Measurements from ENCODE around the gene SNAP91. TPM values are rescaled to one million over a fixed set of nuclear protein-coding genes. Genes with fewer than 3 reads are reported as not detected.

SNAP91 gene
- total and polyA plus RNA-seq, 9 donors, result 0.71 to 3.1 (median 1.4) TPM

GRCh38 chr6:83685481-83685880 is 23.4 kb downstream of the SNAP91 start:
- 91 to 95% (median 94%) methylated on average over 3 of the region's 3 CpGs for WGBS, 3 donors
- intact Hi-C loops (cut with DNase I), result no loop called here
- no peaks in the 10 kb centered on the region for H3K27me3 ChIP-seq
- no peak for DNase-seq
- H3K4me3 ChIP-seq, result no peak overlapping the region
- H3K36me3 ChIP-seq, result no peaks in the 10 kb centered on the region
- H3K4me1 ChIP-seq (ENCODE audit: insufficient read depth), result no peaks in the 10 kb centered on the region
- no peaks in the 10 kb centered on the region for H3K9me3 ChIP-seq
- TF ChIP-seq EP300 (IDR thresholded peaks at IDR 0.05), result no peak
- TF ChIP-seq POLR2A (IDR thresholded peaks at IDR 0.05), result no peak
- no peak for TF ChIP-seq CTCF (IDR thresholded peaks at IDR 0.05)
- H3K27ac ChIP-seq, result no peak overlapping the region

GRCh38 chr6:83677791-83678190 is 31.1 kb downstream of the SNAP91 start:
- Histone ChIP-seq H3K27ac (no peak overlapping the region), H3K4me1 (ENCODE audit: insufficient read depth) (no peaks in the 10 kb centered on the region)

GRCh38 chr6:83637953-83638352 is 70.9 kb downstream of the SNAP91 start:
- H3K36me3 ChIP-seq, result no peaks in the 10 kb centered on the region
- no peak overlapping the region for H3K27ac ChIP-seq
- intact Hi-C loops (cut with DNase I), result no loop called here
- H3K9me3 ChIP-seq, result no peaks in the 10 kb centered on the region
- no peaks in the 10 kb centered on the region for H3K4me1 ChIP-seq (ENCODE audit: insufficient read depth)
- DNase-seq, result no peak
- no peak for TF ChIP-seq EP300 (IDR thresholded peaks at IDR 0.05)
- no peak for TF ChIP-seq CTCF (IDR thresholded peaks at IDR 0.05)
- TF ChIP-seq POLR2A (IDR thresholded peaks at IDR 0.05), result no peak
- 95 to 98% (median 96%) methylated on average over 7 of the region's 7 CpGs for WGBS, 3 donors
- no peaks in the 10 kb centered on the region for H3K27me3 ChIP-seq
- H3K4me3 ChIP-seq, result no peak overlapping the region

More at GRCh38 chr6:83677791-83678190, 31.1 kb downstream of the SNAP91 start:
- Histone ChIP-seq H3K9me3 (no peaks in the 10 kb centered on the region), H3K4me3 (no peak overlapping the region), H3K27me3 (no peaks in the 10 kb centered on the region), H3K36me3 (no peaks in the 10 kb centered on the region)
- intact Hi-C loops (cut with DNase I), result no loop called here
- DNase-seq, result no peak
- TF ChIP-seq EP300 (IDR thresholded peaks at IDR 0.05), result no peak
- no peak for TF ChIP-seq CTCF (IDR thresholded peaks at IDR 0.05)

GRCh38 chr6:83636800-83637199 is 72.1 kb downstream of the SNAP91 start:
- H3K4me3 ChIP-seq, result no peak overlapping the region
- no peaks in the 10 kb centered on the region for H3K27me3 ChIP-seq
- H3K9me3 ChIP-seq, result no peaks in the 10 kb centered on the region
- H3K4me1 ChIP-seq (ENCODE audit: insufficient read depth), result no peaks in the 10 kb centered on the region
- 89 to 92% (median 92%) methylated on average over 7 of the region's 7 CpGs for WGBS, 3 donors
- intact Hi-C loops (cut with DNase I), result no loop called here
- H3K27ac ChIP-seq, result no peak overlapping the region
- TF ChIP-seq EP300 (IDR thresholded peaks at IDR 0.05) (no peak), CTCF (IDR thresholded peaks at IDR 0.05) (no peak), POLR2A (IDR thresholded peaks at IDR 0.05) (no peak)
- DNase-seq, result no peak
- H3K36me3 ChIP-seq, result no peaks in the 10 kb centered on the region

- TF ChIP-seq EP300 (IDR thresholded peaks at IDR 0.05) (no peak), CTCF (IDR thresholded peaks at IDR 0.05) (no peak), POLR2A (IDR thresholded peaks at IDR 0.05) (no peak)
- no peaks in the 10 kb centered on the region for H3K9me3 ChIP-seq
- intact Hi-C loops (cut with DNase I), result no loop called here
- no peaks in the 10 kb centered on the region for H3K4me1 ChIP-seq (ENCODE audit: insufficient read depth)
- DNase-seq, result no peak
- H3K4me3 ChIP-seq, result no peak overlapping the region
- H3K27me3 ChIP-seq, result no peaks in the 10 kb centered on the region
- no peaks in the 10 kb centered on the region for H3K36me3 ChIP-seq
- no peak overlapping the region for H3K27ac ChIP-seq
- WGBS, 3 donors, result 80 to 81% (median 80%) methylated on average over 5 of the region's 5 CpGs
These were observed 75.3 kb downstream of the SNAP91 start for GRCh38 chr6:83633609-83634008.

All from ovary (tissue), 9 donors.